Measurements from ENCODE around the gene TMEM95.
"Not testable (repeated sequence)": the region's sequence is repeated elsewhere in the genome, so short reads cannot be mapped to it uniquely, and the experiment has no call there.

Gene TMEM95

GRCh38 chr17:7324438-7324779 is 30.5 kb upstream of the TMEM95 start:
- DNase-seq, result no peak

- DNase-seq, result no peak
Observed at GRCh38 chr17:7325031-7325528, 29.9 kb upstream of the TMEM95 start.

- DNase-seq, result no peak
Observed at GRCh38 chr17:7326186-7326585, 28.8 kb upstream of the TMEM95 start.

- DNase-seq, result no peak
Observed at GRCh38 chr17:7327056-7327455, 27.9 kb upstream of the TMEM95 start.

- no peak for DNase-seq
Observed at GRCh38 chr17:7327501-7327900, 27.5 kb upstream of the TMEM95 start.

DNA sequence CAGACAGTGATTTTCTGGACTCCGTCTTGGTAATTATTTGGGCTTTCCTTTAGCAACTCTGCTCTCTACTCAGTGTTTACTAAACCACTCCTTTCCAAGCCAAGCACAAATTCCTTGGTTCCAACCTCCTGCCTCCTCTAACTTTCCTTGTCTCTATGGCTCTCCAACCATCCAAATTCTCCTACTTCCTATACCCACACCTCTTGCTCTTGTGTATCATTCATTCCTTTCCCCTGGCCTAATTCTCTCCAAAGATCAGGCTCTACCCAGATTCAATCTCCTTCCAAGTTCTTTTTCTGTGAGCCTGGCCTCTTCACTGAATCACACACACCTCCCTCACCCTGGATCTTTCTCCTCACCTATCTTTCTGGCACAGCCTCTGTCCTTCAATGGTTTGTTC is 26.9 kb upstream of the TMEM95 start:
- DNase-seq, result no peak

DNA sequence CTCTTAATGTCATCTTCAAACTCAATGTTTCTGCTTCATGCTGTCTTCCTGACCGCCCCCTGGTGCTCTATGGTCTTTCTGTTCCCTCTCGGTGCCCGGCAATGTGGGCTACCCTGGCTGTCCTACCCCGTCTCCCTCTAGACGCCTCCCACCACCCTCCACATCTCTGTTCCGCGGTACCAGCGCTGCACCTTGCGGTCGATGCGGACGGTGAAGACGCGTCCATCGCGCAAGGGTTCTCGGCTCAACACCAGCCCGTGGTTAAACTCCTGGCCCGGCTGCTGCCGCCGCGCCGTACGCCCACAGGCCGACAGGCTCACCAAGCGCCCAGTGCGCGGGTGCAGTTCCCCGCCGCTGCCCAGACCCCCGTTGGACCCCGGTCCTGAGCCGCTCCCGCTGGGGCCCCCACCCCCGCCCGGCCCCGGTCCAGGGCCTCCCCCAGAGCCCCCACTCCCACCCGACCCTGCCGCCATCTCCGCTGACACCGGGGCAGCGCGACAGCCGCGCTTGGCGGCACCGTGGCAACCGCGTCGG is 26.0 kb upstream of the TMEM95 start, which contains the start of gene NEURL4:
Gene NEURL4 (minus strand): TSS at position 496 of the 534 bp plus-strand sequence. CDS start 23 bp downstream, at position 473.
- DNase-seq, result no peak

- DNase-seq, result peak; percentile 91
Observed at GRCh38 chr17:7329374-7329996, 25.5 kb upstream of the TMEM95 start.

GRCh38 chr17:7329997-7330637 is 24.8 kb upstream of the TMEM95 start:
- peak; percentile 75 for DNase-seq

GRCh38 chr17:7330638-7331015 is 24.3 kb upstream of the TMEM95 start:
- no peak for DNase-seq

DNA sequence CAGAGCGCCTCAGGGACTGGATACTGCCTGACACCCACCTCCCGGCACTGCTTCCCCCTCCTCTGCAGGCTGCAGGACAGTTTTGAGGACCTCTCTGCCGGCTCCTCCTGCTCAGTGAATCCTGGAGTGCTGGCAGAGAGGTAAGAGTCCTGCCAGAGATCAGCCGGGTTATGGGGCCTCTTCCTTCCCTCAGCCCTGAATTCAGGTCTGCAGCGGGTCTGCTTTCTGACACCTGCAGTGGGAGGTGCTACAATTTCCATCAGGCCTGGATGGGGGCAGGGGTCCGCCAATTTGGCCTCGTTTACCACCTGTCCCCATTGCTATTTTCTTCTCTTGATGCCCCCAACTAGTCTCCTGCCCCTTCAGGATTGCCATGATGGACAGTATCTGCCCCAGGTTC is 22.8 kb upstream of the TMEM95 start:
- DNase-seq, result no peak

- not testable (repeated sequence) for DNase-seq
Observed at GRCh38 chr17:7332600-7333069, 22.3 kb upstream of the TMEM95 start.

- no peak for DNase-seq
Observed at GRCh38 chr17:7334938-7335538, 19.9 kb upstream of the TMEM95 start.

DNA sequence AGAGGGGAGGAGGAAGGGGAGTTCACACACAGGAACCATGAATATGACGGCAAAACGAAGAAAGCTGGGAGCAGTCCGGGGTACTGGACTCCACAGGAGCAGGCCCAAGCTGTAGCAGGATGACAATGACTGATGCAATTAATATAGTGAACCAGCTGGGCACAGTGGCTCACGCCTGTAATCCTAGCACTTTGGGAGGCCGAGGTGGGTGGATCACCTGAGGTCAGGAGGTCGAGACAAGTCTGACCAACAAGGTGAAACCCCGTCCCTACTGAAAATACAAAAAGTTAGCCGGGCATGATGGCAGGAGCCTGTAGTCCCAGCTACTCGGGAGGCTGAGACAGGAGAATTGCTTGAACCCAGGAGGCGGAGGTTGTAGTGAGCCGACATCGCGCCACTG is 19.2 kb upstream of the TMEM95 start:
- DNase-seq, result not testable (repeated sequence)

DNA sequence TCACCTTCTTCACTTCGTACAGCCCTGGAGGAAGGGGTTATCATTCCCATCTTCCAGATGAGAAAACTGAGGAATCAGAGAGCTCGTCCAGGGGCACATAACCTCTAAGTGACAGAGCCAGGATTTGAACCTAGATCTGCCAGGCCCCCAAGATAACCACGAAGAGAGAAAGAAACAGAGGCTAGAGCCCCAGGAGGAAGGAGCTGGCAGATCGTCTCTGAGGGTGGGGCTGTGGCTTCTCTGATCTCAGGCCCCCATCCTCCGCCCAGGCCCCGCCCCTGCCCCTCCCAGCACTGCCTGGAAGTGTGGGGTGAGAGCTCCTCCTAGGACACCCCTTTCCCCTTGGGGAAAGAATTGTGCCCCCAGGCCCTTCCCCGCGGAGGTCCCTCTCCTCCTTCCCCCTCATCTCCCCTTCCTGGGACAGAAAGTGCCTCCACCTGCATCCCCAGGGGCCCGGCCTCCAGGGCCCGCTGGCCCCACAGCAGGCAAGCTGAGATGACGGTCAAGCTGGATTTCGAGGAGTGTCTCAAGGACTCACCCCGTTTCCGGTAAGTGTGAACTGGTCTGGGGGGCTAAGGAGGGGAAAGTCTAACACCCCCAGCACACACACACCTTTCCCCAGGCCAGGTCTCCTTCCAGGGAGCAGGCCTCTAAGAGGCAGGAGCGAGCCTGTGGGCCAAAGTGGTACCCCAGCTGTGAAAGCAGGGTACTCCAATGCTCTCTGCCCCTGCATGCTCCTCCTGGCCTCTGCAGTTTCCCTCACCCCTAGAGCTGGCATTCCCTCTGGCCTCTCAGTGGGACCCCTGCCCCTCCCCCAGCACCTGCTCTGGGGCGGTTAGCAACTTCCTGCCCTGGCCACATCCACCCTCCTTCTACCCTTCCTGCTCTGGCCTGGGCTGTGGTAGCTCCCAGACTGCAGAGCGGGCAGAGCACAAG is 18.4 kb upstream of the TMEM95 start, which contains the start of gene ACAP1:
Gene ACAP1 (plus strand): TSS at position 290 of the 936 bp plus-strand sequence. CDS start 206 bp downstream, at position 496.
- DNase-seq, result peak; percentile 79

GRCh38 chr17:7337600-7337999 is 17.4 kb upstream of the TMEM95 start:
- DNase-seq, result not testable (repeated sequence)

DNA sequence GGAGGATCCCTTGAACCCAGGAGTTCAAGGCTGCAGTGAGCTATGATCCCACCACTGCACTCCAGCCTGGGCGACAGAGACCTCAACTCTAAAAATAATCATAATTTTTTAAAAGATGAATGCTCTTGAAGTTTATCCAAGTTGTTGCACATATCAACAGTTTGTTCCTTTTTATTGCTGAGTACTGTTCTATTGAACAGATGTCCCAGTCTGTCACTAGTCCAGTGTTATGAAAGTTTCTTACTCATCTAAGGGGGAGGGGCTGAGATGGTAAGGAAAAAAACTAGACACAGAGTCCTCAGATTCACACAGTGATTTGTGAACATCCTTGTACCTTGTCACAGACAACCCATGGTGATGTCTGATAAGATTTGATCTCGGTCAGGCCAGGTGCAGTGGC is 14.8 kb upstream of the TMEM95 start:
- no peak for DNase-seq

GRCh38 chr17:7341842-7342241 is 13.1 kb upstream of the TMEM95 start:
- no peak for DNase-seq

DNA sequence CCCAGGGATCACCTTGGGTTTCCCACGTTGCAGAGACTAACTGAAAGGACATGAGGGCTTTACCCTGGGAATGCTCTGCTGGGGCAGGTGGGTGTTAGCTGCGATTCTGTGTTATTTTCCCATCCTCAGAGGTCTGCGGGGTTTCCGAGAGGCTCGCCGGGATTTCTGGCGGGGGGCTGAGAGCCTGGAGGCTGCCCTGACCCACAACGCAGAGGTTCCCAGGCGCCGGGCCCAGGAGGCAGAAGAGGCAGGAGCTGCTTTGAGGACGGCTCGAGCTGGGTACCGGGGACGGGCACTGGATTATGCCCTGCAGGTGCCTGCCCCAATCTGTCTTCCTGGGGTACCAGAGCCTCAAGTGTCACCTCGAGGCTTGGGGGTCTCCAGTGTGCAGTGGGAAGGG is 11.7 kb upstream of the TMEM95 start:
- DNase-seq, result no peak

GRCh38 chr17:7346761-7347614 is 8.0 kb upstream of the TMEM95 start:
- DNase-seq, result no peak
